Activated CD4-positive, alpha-beta T cell treated with anti-CD3 and anti-CD28 coated beads, Interleukin-2, amount 50 U/mL, for 16 hours (primary cell): ENCODE data around the gene IL33.

Experiments used
- DNase-seq: peaks from one replicate; pipeline ENCODE4 v3.0.0-alpha.2; 2020

Gene IL33

GRCh38 chr9:6219040-6219439, 3.4 kb downstream of the IL33 start:
- DNase-seq: no peak

DNA sequence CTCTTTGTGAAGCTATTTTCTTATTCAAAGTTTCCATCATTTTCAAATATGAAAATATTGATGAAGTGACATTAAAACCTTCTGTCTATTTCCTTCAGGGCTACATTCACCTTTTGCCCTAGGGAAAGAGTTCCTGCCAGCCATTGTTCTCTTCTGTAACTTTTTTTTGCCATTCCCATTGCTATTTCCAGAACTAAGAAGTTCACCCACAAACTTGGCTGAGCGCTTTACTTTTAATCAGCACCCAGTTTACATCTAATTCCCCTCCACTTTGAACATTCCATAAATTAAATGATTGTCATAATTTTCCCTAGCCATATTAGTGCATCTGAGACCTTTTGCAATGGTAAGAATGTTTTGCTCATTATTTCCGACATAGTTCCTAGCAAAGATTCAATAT, 4.4 kb downstream of the IL33 start:
- DNase-seq: no peak

DNA sequence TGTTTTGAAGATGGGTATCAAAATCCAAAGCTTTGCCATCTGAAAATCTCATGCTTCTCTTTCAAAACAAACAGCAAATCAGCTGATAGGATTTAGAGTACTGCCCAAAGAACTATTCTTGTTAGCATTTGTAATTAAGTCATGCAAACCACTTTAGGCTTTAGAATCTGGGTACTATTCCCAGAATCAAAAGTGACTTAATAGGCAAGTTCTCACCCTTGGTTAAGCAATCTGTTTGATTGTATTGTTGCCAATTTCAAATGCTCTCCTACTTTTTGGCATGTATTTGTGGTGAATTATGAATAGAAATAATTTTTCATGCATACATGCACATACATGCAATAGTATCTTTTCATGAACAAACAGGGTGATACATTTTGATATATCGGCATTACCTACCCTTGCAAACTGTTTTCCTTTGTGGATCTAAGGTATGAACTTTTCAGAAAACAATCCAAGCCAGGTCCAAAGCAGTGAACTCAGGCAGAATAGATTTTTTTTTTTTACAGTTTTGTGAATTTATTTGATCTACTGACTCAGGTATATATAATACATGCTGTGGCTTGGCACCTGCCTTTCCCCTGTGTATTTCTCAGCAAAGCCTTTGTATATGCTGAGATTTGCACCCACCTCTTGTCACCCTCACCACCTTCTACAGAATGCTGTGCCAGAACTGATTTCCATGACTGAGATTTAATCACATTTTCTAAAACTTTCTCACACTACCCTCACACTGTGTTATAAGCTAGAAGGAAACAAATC, 9.0 kb downstream of the IL33 start:
- DNase-seq: no peak

GRCh38 chr9:6226696-6227095, 11.1 kb downstream of the IL33 start:
- no peak for DNase-seq

DNA sequence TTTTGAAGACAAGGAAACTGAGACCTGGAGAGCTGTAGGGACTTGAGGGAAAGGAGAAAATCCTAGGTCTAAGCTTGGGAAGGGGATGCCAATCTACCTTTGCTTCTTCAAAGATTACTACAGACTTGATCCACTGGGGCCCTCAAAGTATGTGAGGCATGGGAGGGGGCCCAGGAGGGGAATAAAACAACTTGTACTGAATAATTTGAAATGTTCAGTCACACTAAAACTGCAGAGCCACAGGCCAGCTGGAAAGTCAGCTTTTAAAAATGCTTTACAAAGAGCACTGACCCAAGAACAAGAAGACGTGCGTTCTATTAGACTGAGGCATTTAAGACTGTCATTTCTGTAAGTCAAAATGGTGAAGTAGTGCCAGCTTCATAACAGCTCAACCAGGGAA, 13.6 kb downstream of the IL33 start:
- no peak for DNase-seq

- DNase-seq: no peak
Measured at GRCh38 chr9:6229619-6230018, 14.0 kb downstream of the IL33 start.

- DNase-seq: no peak
Measured at GRCh38 chr9:6230037-6230780, 14.6 kb downstream of the IL33 start.

GRCh38 chr9:6232336-6232945, 16.8 kb downstream of the IL33 start:
- DNase-seq: no peak

GRCh38 chr9:6234014-6234413, 18.4 kb downstream of the IL33 start:
- no peak for DNase-seq

GRCh38 chr9:6237267-6237666, 21.7 kb downstream of the IL33 start:
- no peak for DNase-seq

GRCh38 chr9:6239048-6239461, 23.4 kb downstream of the IL33 start:
- no peak for DNase-seq

DNA sequence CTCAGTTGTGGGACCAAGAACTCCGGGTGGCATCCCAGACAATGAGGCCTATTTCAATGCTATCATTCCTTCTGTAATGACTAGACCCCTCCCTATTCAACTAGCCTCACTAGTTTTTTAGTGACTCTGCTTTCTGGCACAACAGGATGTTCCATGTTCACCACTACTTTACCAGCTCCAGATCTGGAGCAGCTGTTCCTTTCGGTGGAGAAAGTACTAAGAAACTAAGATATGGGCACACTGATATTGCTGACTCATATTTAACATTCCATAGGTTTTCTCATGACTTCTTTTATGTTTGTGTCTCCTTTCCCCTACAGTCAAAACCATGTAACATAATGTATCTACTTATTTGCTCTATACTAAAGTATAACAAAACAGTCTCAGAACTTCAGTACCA, 24.1 kb downstream of the IL33 start:
- DNase-seq: no peak

GRCh38 chr9:6243746-6244145, 28.1 kb downstream of the IL33 start:
- peak; percentile 50 for DNase-seq

- peak; percentile 10 for DNase-seq
Measured at GRCh38 chr9:6247266-6247665, 31.7 kb downstream of the IL33 start.

DNA sequence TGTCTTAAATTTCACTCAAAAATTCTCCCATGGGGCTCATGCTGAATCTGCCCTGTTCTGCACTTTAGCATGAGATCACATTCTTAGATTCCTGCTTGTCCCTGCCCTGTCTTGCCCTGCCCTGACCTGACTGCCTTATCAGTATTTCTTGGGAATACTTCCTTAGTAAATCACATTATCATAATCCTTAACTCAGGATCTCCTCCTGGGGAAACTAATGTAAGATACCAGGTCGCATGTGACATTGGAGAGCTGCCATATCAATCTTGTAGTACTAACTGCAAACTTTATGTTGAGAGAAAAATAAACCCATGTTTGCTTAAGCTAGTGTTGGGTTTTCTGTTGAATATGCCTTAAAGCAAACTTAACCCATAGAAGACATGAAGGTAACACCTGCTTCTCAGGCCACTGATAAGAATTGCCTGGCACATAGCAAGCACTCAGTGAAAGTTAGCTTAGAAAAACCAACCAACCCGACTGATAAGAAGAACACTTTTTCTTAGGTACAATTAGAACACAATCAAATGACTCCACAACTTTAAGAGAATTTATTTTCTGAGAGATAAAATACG, 53.3 kb downstream of the IL33 start:
- DNase-seq: no peak

DNA sequence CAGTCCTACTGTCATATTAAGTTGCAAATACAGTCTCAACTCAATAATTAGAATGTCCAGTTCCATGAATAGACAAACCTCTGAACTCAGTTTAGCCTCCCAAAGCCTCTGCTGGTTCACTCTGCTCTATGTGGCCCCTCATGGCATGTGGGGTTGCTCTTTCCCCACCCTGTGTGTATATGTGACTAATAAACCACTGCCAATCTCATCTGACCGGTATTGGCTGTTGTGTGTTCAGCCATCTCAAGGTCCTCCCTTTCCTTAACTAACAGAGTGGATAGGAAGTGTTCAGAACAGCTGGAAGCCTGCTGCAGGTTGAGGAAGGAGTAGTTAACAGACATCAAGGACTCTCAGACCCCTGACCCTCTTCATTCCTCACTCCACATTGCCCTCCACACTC, 55.3 kb downstream of the IL33 start:
- DNase-seq: no peak

GRCh38 chr9:6271508-6272228, 56.1 kb downstream of the IL33 start:
- DNase-seq: no peak

DNA sequence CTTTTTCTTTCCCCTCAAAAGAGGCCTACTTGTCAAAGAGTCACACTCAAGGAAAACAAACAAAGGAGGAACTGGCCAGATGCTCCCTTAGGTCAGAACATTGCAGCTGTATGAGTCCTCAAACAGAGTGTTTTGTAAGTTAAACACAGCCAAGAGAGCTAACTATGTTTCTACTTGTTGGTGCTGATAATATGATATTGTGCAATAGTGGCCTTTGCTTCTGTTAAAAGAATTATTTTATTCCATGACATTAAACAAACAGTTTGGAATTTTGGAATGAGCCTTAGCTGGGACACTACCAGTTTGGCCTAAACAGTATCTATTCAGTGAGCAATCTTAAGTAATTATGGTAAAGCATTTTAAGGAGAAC, 56.6 kb downstream of the IL33 start:
- DNase-seq: no peak

DNA sequence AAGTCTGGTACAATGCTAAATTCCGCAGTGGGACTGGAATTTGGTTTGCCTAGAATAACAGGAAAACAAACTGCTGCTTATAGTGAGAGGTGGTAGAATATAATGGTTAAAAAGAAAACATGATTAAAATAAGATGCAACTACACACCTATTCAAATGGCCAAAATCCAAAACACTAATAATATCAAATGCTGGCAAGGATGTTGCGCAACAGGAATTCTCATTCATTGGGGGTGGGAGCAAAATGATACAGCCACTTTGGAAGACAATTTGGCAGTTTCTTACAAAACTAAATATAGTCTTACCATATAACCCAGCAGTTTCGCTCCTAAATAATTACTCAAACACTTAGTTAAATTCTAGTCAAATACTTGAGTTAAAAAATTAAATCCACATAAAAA, 61.8 kb downstream of the IL33 start:
- DNase-seq: no peak

- DNase-seq: no peak
Measured at GRCh38 chr9:6301858-6302257, 86.3 kb downstream of the IL33 start.

DNA sequence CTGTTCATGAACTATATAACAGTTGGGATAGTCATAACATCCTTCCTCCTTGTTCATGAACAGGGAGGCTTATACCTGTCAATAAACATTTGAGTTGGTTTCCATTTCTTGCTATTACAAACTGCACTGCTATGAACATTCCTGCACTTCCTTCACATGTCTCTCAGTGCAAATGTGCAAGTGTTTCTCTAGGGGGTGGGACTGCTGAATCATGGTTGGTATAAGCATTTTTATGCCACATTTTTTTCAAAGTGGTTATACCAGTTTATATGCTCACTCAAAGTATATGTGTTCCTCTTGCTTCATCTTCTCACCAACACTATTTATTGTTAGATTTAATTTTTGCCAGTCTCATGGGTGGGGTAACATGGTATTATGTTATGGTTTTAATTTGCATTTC, 86.8 kb downstream of the IL33 start:
- DNase-seq: no peak

DNA sequence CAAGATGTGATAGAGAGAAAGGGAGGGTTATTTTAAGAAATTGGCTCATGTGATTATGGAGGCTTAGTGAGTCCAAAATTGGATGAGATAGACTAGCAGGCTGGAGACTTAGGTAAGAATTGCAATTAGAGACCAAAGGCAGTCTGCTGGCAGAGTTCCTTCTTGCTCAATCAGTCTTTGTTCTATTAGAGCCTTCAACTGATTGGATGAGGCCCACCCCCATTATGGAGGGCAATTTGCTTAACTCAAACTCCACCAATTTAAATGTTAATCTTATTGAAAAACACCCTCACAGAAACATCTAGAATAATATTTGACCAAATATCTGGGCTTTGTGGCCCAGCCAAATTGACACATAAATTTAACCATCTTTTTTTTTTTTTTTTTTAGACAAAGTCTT, 88.6 kb downstream of the IL33 start:
- DNase-seq: no peak

- peak; percentile 30 for DNase-seq
Measured at GRCh38 chr9:6305954-6306563, 90.5 kb downstream of the IL33 start.
